GM19372 (cell line): ENCODE results near the gene TM7SF3.

ENCODE experiments used
- ATAC-seq: cut with Tn5 transposase; IDR thresholded peaks from one replicate; pipeline ENCODE4 v1.9.1; 2021; ENCODE audit warnings: mild to moderate bottlenecking, low read depth, moderate library complexity; ENCODE audit not compliant: unreplicated experiment

TM7SF3 gene

DNA sequence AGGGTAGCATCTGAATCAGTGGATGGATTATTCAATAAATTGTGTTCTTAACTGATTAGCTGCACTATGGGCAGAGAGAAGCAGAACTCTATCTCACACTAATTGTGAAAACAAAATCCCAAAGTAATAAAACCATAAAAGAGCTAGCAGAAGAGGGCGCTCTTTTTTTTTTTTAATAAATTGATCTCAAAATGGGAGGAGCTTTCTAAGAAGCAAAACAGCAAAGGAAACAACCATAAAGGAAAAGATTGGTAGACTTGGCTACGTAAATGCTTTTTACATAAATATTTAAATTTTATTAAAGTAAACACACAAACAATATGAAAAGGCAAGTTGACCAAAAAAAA is 1.5 kb upstream of the TM7SF3 start:
- ATAC-seq = no peak

DNA sequence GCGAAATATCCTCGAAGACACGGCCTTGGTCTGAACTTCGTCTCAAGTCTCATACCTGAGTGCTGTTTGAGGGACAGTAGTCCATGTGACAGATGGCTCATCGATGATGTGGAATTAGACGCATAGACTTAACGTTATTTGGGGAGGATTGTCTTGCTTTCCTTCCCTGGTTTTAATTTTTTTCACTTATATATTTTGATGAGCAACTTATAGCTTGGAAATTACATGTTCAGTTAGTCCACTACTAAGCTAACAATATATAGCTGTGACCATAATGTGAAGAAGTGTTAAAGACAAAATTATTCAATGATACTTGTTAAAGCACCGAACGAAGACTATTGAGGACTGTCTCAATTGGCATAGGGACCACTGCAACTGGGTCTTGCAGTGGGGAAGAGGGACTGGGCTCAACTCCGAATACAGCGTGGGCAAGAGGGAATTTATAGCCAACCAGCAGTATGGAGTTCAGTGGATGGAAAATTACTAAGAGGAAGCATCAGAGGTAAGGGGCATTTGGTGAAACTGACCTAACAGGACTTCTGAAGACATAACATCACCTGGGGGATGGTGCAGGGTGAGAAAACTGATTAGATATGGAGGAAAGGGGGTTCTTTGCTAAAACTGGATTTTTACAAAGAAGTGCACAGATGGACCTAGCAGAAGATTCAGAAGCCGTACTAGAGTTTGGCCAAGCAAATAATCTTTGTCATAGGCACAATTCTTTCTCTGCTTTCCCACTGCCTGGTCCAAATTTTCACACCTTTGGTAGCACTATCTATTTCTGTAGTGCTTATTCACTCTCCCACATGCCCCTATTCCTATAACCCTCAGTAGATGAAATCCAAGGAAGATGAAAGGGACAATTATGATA is 910 bp upstream of the TM7SF3 start:
- no peak for ATAC-seq

DNA sequence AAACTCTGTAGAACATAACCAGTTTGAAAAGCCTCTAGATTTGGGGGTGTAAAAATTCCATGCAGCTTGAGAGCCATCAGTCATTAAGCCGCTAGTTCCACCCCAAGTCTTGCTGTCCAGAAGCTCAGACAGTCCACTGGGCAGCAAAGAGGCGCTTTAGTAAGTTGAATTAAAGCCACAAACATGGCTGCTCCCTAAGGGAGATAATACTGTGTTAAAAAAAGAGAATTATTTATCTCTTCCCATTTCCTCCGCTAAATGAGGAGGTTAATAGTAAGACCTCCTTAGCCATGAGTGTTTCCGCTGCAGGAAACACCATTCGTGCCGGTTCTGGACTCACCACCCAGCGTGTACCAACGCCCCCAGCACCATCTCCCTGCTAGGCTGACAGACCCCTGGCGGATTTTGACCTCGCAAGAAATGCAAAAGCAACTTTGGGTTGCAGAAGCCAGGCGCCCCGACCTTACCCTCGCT is 536 bp downstream of the TM7SF3 start:
- ATAC-seq = peak; percentile 22

DNA sequence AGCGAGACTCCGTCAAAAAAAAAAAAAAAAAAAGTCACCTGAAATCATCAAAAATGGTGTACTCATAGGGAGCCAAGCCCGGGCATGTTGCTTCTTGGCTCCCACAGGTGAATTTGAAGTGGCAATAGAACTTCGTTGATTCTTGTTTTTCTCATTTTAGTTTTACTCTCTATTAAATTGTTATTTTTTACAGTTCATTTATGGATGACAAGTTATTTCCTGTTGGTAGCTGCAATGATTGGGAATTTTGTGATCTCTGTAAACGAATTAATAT is 1.3 kb downstream of the TM7SF3 start:
- ATAC-seq = no peak

DNA sequence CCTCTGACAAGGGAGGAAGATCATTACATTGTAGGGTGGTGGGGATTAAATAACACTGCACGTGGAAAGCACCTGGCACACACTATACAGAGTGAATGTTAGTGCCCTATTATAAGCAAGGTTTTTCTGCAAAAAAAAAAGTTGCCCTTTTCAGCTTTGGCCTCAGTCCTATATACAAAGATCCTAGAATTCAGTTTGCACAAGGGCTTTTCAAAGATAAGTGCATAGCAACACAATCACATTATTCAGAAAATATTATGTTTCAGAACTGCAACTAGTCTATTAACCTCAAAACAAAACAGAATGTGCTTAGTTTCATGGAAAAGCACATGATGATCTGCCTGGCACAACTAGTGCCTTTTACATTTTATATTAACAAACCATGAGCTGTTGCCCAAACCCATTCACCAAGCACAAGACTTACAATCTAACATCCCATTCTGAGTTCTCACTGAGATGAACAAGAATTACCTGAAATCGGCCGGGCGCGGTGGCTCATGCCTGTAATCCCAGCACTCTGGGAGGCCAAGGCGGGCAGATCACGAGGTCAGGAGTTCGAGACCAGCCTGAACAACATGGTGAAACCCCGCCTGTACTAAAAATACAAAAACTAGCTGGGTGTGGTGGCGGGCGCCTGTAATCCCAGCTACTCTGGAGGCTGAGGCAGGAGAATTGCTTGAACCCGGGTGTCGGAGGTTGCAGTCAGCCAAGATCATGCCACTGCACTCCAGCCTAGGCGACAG is 1.8 kb downstream of the TM7SF3 start:
- no peak for ATAC-seq

DNA sequence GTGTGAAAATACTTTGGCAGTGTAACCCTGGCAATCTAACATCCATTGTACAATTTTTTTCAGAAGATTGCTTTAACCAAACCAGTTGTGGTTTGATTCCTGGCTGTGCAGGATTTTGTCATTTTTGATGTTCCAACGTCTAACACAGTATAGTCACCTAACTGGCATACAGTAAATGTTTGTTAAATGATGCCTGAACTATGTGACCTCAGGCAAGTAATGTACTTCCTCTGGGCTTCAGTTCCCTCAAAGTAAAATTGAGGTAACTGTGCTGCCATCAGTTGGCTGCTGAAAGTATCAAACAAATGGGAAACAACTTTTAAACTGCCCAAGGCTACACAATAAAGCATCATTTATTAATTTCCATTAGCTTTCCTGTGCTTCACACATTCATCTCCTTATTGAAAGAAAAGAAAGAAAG is 4.3 kb downstream of the TM7SF3 start:
- no peak for ATAC-seq

DNA sequence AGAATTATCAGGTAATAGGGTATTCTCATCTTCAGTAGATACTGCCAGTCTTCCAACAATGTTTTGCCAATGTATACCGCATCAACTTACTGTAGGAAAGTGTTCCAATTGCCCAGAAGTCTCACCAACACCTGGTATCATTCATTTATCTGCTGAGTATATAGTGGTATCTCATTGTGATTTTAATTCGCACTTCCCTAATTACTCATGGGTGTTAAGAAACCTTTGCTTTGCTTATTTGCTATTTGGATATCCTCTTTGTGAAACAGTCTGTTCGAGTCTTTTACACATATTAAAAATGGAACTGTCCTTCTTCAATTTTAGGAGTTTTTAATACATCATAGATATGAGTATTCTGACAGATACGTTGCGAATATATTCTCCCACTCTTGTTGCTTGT is 6.1 kb downstream of the TM7SF3 start:
- no peak for ATAC-seq

DNA sequence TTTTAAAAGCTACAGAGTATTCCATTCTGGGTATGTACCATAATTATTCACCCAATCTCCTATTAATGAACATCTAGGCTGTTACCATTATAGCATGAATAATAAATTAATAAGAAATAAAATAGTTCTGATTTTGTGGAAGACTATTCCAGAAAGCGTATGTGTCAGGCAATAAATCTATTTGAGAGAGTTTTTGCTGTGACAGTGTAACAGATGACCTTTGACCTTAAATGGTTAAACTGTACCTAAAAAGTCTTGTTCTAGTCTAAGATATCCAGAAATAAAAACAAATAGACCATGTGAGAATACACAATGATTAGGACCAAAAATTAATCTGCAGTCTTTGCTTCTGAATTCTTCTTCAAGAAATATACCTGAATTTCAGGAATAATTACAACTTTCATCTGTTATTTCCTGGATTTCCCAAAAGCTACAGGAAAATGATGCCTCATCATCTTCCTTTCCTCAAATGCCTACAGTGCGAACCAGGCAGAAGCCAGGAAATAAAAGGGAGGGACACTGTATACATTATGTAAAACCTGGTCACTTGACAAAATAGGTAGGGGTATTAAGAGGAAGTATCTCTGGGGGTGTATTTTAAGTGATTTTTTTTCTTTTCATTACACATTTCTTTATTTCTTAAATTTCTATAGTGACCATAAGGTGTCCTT is 7.3 kb downstream of the TM7SF3 start:
- ATAC-seq = no peak

DNA sequence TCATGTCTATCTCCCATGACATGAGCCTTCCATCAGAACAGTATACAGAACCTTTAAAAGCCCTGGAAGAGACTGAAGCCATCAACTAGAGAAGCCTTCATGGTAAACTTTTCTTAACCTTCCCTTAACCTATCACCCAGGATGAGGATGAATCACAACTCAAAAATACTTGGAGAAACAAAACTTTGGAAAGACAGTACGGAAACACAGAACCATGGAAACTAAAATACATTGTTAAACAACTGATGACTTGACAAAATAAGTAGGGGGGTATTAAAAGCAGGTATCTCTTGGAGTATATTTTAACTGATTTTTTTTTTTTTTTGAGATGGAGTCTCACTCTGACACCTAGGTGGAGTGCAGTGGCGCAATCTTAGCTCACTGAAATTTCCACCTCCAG is 8.7 kb downstream of the TM7SF3 start:
- ATAC-seq = no peak

DNA sequence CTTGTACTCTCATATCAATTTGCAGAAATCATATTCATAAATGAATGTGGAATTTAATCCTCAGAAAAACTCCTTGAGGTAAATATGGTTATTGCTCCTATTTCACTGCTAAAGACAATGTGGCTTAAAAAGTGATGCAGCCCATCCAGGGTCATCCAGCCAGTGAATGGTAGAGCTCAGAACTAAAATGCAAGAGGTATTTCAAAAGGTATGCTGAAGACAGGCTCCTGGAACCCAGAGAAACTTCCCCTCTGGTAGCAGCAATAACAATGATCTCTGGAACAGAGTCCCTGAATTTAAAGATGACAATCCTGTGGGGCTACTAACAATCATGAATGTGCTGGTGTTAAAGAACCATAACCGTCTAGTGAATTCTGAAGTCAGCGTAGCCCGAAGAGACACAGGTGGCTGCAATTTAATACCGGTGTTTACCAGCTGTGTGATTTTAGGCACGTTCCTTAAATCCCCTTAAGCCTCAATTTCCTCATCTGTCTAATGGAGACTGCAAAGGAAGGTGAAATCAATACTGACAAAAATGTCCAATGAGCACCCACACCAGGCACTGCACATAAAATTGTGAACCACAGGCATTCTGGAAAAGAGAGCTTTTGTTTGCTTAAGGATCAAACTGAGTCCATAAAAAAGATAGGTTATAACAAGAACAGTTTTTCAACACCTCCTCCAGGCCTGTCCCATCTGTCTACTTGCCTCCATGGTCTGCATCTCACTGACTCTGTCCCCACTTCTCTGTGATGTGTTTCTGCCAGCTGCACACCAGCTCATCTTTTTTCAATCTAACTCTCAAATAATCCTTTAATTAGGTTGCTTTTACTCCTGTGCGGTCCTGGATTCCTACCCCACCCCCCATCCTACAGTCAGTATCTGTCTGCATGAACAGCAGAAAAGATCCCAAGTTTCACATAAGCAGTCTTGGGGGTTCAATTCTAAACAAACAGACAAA is 10.5 kb downstream of the TM7SF3 start:
- no peak for ATAC-seq

DNA sequence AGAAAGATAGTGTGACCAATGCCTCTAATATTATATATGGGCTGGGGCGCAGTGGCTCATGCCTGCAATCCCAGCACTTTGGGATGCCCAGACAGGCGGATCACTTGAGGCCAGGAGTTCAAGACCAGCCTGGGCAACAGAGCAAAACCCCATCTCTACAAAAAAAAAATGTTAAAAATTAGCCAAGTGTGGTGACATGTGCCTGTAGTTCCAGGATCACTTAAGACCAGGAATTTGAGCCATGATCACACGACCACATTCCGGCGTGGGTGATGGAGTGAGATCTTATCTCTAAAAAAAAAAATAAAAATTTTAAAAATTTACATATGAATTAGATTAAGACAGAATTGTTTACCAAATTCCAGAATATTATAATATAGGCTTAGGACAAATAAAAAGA is 12.0 kb downstream of the TM7SF3 start:
- ATAC-seq = no peak

DNA sequence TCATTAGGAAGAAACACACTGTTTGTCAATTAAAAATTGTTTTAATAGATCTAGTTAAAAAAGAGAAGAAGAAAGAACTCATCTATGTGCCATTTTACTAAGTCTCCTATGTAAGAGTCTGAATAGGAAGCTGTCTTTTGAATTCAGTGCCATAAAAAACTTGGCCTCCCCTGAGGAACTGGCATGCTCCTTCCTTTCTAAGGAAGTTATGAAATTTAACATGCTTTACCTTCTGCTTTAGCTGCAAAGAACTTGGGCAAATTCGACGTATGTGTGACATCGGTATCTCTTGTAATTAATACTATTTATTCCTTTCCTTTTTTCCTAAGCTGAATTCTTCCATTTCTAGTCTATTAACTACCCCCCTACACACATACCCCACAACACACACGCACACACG is 12.5 kb downstream of the TM7SF3 start:
- ATAC-seq = no peak

DNA sequence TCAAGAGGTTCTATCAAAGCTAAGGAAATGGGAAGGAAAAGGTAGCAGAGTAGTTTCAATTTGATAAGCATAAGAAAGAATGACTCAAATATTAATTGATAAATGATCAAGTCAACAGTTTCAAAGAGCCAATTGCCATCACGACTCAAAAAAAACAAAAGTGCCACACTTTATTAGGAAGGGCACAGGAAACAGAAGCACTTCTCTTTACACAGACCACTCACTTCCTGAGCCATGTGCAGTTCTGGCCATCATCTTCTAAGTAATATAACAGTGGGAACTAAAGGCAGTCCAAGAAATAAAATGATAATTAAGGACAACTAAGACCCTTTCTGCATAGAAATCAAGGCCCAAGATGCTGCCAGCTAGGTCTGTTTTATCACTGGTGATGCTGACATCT is 13.2 kb downstream of the TM7SF3 start:
- no peak for ATAC-seq

DNA sequence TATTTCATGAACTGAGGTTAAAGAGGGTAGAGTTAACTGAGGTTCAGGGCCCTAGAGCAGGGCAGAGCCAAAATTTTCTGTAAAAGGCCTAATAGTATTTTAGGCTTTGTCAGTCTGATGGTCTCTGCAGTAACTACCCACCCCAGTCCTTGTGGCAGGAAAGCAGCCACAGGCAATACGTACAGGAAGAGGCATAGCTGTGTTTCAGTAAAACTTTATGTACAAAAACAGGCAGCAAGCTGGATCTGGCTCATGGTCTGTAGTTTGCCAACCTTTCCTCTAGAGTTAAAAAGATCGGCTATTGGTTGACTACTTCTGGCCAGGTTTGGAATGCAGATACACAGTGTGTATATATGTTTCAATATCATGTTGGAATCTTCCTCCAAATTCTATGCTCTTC is 17.2 kb downstream of the TM7SF3 start:
- no peak for ATAC-seq

DNA sequence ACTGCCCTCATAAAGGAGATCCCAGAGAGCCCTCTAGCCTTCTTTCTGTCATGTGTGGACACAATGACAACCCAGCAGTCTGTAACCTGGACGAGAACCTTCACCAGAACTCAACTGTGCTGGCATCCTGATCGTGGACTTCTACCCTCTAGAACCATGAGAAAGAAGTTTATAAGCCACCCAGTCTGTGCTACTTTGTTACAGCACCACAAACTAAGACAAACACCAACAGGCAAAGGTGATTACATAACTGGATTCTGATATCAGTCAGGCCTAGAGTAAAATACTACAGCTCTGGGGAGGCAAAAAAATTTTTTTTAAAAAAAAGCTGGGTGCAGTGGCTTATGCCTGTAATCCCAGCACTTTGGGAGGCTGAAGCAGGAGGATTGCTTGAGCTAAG is 18.5 kb downstream of the TM7SF3 start:
- ATAC-seq = no peak

DNA sequence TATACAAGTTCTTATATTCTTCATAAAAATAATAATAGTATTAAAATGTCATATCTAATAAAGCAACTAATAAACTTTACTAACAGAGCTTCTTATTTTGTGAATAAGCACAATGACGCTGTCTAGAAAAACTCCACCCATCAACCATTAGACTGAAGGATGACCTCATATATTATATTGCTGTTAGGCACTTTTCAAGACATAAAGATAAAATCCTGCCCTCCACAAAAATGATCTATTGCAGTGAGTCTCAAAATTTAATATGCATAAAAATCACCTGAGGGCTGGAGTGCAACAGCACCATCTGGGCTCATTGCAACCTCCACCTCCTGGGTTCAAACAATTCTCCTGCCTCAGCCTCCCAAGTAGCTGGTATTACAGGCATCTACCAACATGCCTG is 20.1 kb downstream of the TM7SF3 start:
- no peak for ATAC-seq

DNA sequence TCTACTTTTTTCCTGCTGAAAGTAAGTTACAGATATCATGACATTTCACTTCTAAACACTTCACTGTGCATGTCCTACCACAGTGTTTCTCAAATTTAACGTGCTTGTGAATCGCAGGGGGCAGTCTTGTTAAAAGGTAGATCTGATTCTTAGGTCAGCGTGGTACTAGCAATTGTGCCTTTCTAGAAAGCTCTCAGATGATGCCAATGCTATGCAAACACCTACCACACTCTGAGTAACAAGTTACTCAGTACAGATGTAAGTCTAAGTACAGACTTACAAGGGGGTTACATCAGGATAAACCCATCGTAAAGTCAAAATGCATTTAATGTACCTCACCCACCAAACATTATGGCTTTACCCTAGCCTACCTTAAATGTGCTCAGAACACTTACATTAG is 22.4 kb downstream of the TM7SF3 start:
- ATAC-seq = no peak

DNA sequence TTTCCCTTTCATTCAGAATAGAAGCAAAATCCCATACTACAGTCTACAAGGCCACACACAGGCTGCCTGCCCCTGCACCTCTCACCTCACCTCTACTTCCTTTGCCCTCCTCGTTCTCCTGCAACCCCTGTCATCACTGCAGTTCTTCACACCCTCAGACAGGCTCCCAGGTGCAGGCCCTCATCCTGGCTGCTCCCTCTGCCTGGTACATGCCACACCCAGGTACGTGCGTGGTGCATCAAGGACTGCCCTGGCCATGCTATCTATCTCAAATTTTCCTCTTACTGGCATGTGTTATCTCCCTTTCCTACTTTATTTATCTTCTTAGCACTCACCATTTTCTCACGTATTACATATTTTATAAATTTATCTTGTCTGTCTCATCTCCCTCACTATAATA is 24.3 kb downstream of the TM7SF3 start:
- ATAC-seq = no peak

DNA sequence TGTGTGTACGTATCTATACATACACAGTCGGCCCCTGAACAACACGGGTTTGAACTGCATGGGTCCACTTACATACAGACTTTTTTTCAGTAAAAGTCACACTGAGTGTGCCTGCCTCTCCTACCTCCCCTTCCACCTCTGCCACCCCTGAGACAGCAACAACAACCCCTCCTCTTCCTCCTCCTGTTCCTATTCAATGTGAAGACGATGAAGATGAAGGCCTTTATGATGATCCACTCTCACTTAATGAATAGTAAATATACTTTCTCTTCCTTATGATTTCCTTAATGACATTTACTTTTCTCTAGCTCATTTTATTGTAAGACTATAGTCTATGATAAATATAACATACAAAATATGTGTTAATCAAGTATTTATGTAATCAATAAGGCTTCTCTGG is 25.5 kb downstream of the TM7SF3 start:
- no peak for ATAC-seq

DNA sequence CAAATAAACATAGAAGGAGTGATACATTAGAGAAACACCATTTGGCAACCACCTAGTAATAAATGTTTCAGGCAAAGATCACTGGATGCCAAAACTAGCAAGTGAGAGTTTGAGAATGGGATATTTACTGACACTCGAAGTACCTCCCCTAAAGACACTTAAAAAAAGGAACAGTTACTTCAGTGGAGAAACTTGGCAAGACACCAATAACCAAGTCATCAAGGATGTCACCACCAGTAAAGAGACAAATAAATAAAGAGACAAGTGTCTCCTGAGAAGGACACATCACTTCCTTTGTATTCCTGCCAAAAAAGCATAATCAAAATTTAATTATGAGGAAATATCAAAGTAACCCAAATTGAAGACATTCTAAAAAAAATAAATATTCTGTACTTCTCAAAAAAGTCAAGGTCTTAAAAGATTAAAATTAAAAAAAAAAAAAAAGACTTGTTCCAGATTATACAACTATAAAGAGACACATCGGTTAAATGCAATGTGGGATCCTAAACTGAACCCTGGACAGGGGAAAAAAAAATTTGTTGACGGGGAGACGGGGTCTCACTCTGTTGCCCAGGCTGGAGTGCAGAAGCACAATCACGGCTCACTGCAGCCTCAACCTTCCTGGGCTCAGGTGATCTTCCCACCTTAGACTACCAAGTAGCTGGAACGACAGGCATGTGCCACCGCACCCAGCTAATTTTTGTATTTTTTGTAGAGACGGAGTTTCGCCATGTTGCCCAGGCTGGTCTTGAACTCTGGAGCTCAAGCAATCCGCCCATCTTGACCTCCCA is 26.4 kb downstream of the TM7SF3 start:
- no peak for ATAC-seq
